AG20443 (cell line): Measurements from ENCODE around the gene S100A11.

ENCODE experiments used
- DNase-seq: peaks from one replicate; pipeline ENCODE4 v3.0.0; 2012; ENCODE audit warnings: low spot score, mixed read lengths

The S100A11 gene

GRCh38 chr1:151984313-151984956, 52.4 kb downstream of the S100A11 start:
- DNase-seq: no peak
